Measurements from ENCODE around the gene TUBGCP5. TPM values are rescaled to one million over a fixed set of nuclear protein-coding genes. Genes with fewer than 3 reads are reported as not detected.

TUBGCP5 gene
- total and polyA plus RNA-seq, 10 donors, result 4.6 to 27.5 (median 18.5) TPM

DNA sequence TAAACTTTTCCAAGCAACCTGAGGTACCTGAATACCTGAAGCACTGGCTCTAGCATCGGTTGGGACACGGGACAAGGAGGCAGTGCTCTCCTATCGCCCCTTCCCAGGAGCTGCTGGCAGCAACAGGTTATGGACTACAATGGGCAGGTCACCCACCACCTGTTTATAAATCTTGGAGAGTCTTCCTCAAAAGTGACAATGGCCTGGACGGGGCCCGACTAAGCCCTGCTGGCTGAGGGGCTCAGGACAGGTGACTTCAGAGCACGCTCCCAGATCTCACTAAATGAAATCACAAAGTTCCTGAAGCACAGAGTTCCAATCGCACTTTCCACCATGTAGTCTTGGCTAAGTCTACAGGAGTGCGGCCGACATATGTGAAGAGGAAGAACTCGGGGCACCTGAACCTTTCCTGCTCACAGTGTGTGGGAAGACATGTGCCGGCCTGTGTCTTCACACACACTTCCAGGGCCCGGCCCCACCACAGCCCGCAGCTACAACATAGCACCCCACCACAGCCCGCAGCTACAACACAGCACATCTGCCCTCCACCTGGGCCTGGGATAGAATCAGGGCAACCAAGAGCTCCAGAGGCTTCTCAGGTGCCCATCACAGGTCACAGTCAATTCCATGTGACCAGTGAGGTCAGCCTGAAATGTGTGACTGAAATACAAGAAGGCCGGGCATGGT, 72.1 kb downstream of the TUBGCP5 start:
- intact Hi-C loops (cut with DNase I; ENCODE audit: low total_unique reads), result no loop called here
- peaks cover 0 to 15% (median 5%) of the 10 kb centered on the region in 8 donors for H3K9me3 ChIP-seq
- DNase-seq, result peak; percentile 55
- TF ChIP-seq, protein P1, sequence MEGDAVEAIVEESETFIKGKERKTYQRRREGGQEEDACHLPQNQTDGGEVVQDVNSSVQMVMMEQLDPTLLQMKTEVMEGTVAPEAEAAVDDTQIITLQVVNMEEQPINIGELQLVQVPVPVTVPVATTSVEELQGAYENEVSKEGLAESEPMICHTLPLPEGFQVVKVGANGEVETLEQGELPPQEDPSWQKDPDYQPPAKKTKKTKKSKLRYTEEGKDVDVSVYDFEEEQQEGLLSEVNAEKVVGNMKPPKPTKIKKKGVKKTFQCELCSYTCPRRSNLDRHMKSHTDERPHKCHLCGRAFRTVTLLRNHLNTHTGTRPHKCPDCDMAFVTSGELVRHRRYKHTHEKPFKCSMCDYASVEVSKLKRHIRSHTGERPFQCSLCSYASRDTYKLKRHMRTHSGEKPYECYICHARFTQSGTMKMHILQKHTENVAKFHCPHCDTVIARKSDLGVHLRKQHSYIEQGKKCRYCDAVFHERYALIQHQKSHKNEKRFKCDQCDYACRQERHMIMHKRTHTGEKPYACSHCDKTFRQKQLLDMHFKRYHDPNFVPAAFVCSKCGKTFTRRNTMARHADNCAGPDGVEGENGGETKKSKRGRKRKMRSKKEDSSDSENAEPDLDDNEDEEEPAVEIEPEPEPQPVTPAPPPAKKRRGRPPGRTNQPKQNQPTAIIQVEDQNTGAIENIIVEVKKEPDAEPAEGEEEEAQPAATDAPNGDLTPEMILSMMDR (IDR thresholded peaks at IDR 0.05 in 8 of 11, conservative IDR thresholded peaks at IDR 0.05 in 3 of 11), result no peak
- TF ChIP-seq POLR2AphosphoS5 (IDR thresholded peaks at IDR 0.05), result no peak
- no peak overlapping the region for H3K4me3 ChIP-seq
- peaks cover 0 to 6% (median 0%) of the 10 kb centered on the region in 6 donors for H3K36me3 ChIP-seq
- 88 to 96% (median 92%) methylated on average over 11 to 15 of the region's 15 CpGs for WGBS, 5 donors
- H3K4me1 ChIP-seq, result peaks cover 4 to 31% (median 18%) of the 10 kb centered on the region in 6 donors
- no peaks in the 10 kb centered on the region for H3K27me3 ChIP-seq (replicated peaks in 1 of 7)
- H3K27ac ChIP-seq, result no peak overlapping the region

DNA sequence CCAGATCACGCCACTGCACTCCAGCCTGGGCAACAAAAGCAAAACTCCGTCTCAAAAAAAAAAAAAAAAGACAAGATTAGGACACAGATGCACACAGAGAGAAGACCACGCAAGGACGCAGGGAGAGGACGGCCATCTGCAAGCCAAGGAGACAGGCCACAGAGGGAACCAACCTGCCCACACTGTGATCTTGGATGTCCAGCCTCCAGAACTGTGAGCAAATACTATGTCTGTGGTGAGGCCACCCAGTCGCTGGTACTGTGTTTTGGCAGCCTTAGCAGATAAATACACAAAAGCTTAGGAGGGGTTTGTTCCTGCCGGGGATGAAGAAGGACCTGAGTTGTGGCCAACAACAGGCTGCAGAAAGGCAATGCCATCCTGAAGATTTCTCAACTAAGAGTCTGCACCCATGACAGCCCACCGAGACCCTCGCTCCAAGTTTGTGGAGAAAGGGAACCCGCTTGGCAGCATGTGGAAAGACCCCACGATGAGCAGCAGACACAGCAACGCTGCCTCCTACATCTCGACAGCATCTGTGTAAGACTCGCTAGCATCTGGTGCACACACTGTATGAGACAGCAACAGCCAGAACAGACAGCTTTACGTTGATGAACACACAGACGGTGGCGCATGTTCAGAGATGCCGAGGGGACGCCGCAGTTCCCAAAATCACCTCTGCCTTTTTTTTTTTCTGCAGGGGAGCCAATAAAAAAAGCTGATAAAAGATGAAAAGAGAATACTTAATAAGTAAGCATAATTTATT, 72.9 kb downstream of the TUBGCP5 start:
- H3K27me3 ChIP-seq (replicated peaks in 1 of 7), result no peaks in the 10 kb centered on the region
- no peak overlapping the region for H3K27ac ChIP-seq
- DNase-seq, result peak; percentile 42
- no peak for TF ChIP-seq POLR2A (IDR thresholded peaks at IDR 0.05)
- TF ChIP-seq, protein P1 (IDR thresholded peaks at IDR 0.05 in 8 of 11, conservative IDR thresholded peaks at IDR 0.05 in 3 of 11), result no peak
- TF ChIP-seq POLR2AphosphoS5 (IDR thresholded peaks at IDR 0.05), result no peak
- no peak overlapping the region for H3K4me3 ChIP-seq
- H3K9me3 ChIP-seq, result peaks cover 0 to 15% (median 5%) of the 10 kb centered on the region in 8 donors
- H3K36me3 ChIP-seq, result peaks cover 0 to 6% (median 0%) of the 10 kb centered on the region in 6 donors
- intact Hi-C loops (cut with DNase I; ENCODE audit: low total_unique reads), result no loop called here
- WGBS, 5 donors, result 89 to 94% (median 92%) methylated on average over 20 of the region's 20 CpGs
- H3K4me1 ChIP-seq, result peaks cover 11 to 33% (median 25%) of the 10 kb centered on the region in 6 donors

DNA sequence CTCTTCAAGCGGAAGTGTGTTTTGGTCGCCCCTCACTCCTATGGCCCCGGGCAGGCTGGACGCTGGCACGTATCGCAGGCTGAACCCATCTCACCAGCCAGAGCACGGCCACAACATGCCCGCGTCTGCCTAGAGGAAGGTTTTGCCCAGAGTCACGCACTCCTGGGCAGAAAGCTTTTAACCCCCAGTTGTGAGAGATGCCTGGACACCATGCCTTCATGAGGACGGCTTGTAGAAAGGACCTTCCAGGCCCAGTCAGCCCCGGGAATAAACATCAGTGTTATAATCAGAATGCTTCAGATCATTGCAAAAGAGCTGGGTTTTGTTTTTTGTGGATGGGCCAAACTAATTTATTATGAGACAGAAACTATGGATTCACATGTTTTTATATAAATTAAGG, 75.7 kb downstream of the TUBGCP5 start:
- peak; percentile 64 for DNase-seq
- Histone ChIP-seq H3K9me3 (no peaks in the 10 kb centered on the region), H3K27ac (peak overlapping the region in 5 of 8 donors; percentile 6 to 73 (median 43)), H3K36me3 (peaks cover 0 to 6% (median 0%) of the 10 kb centered on the region in 6 donors), H3K27me3 (replicated peaks in 1 of 7) (no peaks in the 10 kb centered on the region), H3K4me1 (peaks cover 24 to 62% (median 52%) of the 10 kb centered on the region in 6 donors), H3K4me3 (no peak overlapping the region)
- TF ChIP-seq, protein P1 (IDR thresholded peaks at IDR 0.05 in 8 of 11, conservative IDR thresholded peaks at IDR 0.05 in 3 of 11), result no peak
- TF ChIP-seq POLR2AphosphoS5 (IDR thresholded peaks at IDR 0.05), result no peak
- TF ChIP-seq POLR2A (IDR thresholded peaks at IDR 0.05), result no peak
- WGBS, 5 donors, result 77 to 84% (median 81%) methylated on average over 12 of the region's 12 CpGs
- intact Hi-C loops (cut with DNase I; ENCODE audit: low total_unique reads), result no loop called here

DNA sequence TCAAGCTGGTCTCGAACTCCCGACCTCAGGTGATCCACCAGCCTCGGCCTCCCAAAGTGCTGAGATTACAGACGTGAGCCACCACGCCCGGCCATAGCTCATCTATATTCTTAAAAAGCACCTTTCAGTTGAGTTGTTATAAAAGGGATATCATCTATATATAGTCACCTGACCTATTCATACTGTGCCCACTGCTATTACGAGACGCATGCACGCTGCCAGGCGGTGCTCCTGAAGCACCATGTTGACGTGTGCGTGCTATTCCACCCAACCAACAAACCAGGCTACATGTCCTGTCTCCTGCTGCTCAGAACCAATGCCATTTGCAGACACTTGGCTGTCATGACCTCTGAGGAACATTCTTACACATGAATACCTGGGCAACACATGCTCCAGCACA, 76.8 kb downstream of the TUBGCP5 start:
- Histone ChIP-seq H3K36me3 (peaks cover 0 to 6% (median 0%) of the 10 kb centered on the region in 6 donors), H3K9me3 (no peaks in the 10 kb centered on the region), H3K27me3 (replicated peaks in 1 of 7) (no peaks in the 10 kb centered on the region), H3K4me1 (peaks cover 26 to 72% (median 59%) of the 10 kb centered on the region in 6 donors), H3K27ac (peak overlapping the region in 2 of 8 donors; percentile 48 to 73), H3K4me3 (no peak overlapping the region)
- peak; percentile 31 for DNase-seq
- intact Hi-C loops (cut with DNase I; ENCODE audit: low total_unique reads), result no loop called here
- 92 to 96% (median 94%) methylated on average over 12 of the region's 12 CpGs for WGBS, 5 donors
- TF ChIP-seq, protein P1 (IDR thresholded peaks at IDR 0.05 in 8 of 11, conservative IDR thresholded peaks at IDR 0.05 in 3 of 11), result no peak
- TF ChIP-seq POLR2A (IDR thresholded peaks at IDR 0.05) (no peak), POLR2AphosphoS5 (IDR thresholded peaks at IDR 0.05) (no peak)

Measured in spleen (tissue), 11 donors.